Activated CD4-positive, alpha-beta T cell treated with anti-CD3 and anti-CD28 coated beads, Interleukin-2, amount 10 ng/mL, durations not matched to agents 24 days and 14 days (primary cell): ENCODE data around the gene ADSS1. TPM values are rescaled to one million over a fixed set of nuclear protein-coding genes. Genes with fewer than 3 reads are reported as not detected.

Experiments used
- DNase-seq: peaks from one replicate; pipeline ENCODE4 v3.0.0; 2022
- H3K27ac Mint-ChIP-seq: one replicate; pipeline ENCODE4 v1.8.0; 2022; ENCODE audit warnings: mild to moderate bottlenecking, mixed read lengths
- H3K27me3 Mint-ChIP-seq: one replicate; pipeline ENCODE4 v1.8.0; 2022; ENCODE audit warnings: mixed read lengths
- H3K36me3 Mint-ChIP-seq: one replicate; pipeline ENCODE4 v1.8.0; 2022; ENCODE audit warnings: low read depth, mild to moderate bottlenecking, mixed read lengths
- H3K4me1 Mint-ChIP-seq: one replicate; pipeline ENCODE4 v1.8.0; 2021; ENCODE audit warnings: mixed read lengths
- H3K4me3 Mint-ChIP-seq: one replicate; pipeline ENCODE4 v1.8.0; 2022; ENCODE audit warnings: mild to moderate bottlenecking, moderate library complexity, mixed read lengths
- H3K9me3 Mint-ChIP-seq: one replicate; pipeline ENCODE4 v1.8.0; 2021; ENCODE audit warnings: mixed read lengths
- intact Hi-C: fragments of 100-400 bp; cut with micrococcal nuclease; formaldehyde crosslinking; loops from one replicate; pipeline ENCODE4 v1.15.1; 2023
- total RNA-seq: library from RNA; stranded (reverse); gene quantifications from 2 replicates; pipeline ENCODE4 v1.2.3, GENCODE V29; 2022

ADSS1 gene
- total RNA-seq, 1 donor from 2014 or later: 0.96 TPM

DNA sequence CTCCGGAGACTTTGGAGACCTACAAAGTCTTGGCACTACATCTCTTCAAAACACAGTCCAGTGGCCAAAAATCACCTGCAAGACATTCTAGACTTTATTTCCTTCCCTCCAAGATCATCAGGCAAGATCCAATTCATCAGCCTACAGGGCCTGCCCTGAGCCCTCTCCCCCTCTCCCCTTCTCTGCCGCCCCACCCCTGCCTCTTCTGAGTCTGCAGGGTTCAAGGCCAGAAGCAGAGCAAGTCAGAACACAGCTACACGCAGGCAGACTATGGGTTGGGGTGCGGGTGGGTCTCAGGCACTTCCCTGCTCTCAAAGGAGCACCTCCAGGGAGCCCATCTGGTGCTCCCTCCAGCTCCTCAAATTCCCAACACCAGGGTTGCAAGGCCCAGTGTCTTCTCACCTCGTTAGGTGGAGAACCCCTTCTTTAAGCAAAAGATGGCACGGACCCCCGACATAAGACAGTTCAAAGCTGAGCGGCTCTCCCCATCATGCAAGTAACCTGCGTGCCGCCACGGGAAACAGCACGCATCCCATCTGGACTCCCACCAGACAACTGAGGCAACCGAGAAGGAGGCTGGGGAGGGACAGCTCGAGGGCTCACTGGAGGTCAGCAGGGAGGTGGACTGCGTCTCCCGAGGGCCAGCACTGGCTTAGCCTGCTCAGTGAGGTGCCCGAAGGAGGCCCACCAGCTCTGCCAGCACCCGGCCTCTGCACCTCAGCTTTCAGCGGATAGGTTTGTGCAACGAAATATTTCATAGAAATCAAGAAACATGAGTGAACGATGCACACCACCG, 40.2 kb upstream of the ADSS1 start:
- Mint-ChIP-seq H3K36me3 (peaks cover 3% of the 10 kb centered on the region), H3K4me1 (peaks cover 30% of the 10 kb centered on the region)
- intact Hi-C loops: no loop called here

DNA sequence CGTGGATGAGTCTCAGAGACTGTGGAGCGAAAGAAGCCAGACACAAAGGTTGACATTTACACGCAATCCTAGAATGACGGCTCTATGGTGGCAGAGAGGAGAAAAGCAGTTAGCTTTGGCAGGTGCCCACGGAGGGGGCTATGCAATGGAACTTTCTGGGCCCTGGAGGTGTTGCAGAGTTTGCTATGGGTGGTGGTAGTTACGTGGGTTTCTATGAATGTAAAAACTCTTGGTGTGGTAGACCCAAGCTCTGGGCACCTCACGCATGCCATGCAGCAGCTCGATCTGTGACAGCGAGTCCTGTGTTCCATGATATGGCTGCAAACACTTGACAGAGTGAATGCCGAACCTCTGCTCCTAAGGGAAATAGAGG, 39.6 kb upstream of the ADSS1 start:
- H3K36me3 Mint-ChIP-seq: peaks cover 3% of the 10 kb centered on the region
- no peak overlapping the region for H3K27ac Mint-ChIP-seq
- peaks cover 30% of the 10 kb centered on the region for H3K4me1 Mint-ChIP-seq
- no peak for DNase-seq
- peaks cover 2% of the 10 kb centered on the region for H3K27me3 Mint-ChIP-seq
- intact Hi-C loops: no loop called here
- no peak overlapping the region for H3K4me3 Mint-ChIP-seq
- H3K9me3 Mint-ChIP-seq: no peaks in the 10 kb centered on the region

More for the DNA sequence above, 40.2 kb upstream of the ADSS1 start:
- Mint-ChIP-seq H3K4me3 (no peak overlapping the region), H3K27ac (no peak overlapping the region), H3K27me3 (peaks cover 2% of the 10 kb centered on the region), H3K9me3 (no peaks in the 10 kb centered on the region)
- no peak for DNase-seq

DNA sequence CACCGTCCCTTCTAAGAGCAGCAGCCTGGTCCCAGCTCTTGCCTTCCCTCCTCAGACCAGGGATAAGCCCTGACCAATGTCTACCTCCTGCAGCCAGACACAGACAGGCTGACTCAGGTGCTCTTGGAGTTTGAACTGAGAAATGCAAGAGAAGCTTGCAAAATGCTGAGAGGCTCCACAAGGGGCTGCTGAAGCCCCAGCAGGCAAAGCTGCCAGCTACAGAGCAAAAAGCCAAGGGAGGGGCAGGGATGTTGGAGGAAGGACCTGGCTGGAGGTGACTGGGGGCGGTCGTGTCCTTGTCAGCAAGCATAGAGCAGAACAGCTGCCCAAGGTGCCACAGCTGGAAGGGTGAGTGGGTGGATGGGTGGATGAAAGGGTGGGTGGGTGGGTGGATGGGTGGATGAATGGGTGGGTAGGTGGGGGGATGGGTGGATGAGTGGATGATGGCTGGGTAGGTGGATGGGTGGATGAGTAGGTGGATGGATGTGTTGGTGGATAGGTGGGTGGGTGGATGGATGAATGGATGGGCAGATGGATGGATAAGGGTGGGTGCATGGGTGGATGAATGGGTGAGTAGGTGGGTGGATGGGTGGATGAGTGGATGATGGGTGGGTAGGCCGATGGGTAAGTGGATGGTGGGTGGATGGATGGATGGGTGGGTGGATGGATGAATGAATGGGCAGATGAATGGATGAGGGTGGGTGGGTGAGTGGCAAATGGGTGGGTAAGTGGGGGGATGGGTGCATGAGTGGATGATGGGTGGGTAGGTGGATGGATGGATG, 38.6 kb upstream of the ADSS1 start:
- Mint-ChIP-seq H3K27me3 (peaks cover 2% of the 10 kb centered on the region), H3K4me3 (peak overlapping the region; percentile 50), H3K36me3 (peaks cover 3% of the 10 kb centered on the region), H3K27ac (peak overlapping the region; percentile 81), H3K9me3 (no peaks in the 10 kb centered on the region), H3K4me1 (peaks cover 30% of the 10 kb centered on the region)
- intact Hi-C loops: loop anchor here (5.0 kb wide), 1 partner anchor 33 kb away; no protein-coding TSS in a partner anchor
- peak; percentile 71 for DNase-seq

DNA sequence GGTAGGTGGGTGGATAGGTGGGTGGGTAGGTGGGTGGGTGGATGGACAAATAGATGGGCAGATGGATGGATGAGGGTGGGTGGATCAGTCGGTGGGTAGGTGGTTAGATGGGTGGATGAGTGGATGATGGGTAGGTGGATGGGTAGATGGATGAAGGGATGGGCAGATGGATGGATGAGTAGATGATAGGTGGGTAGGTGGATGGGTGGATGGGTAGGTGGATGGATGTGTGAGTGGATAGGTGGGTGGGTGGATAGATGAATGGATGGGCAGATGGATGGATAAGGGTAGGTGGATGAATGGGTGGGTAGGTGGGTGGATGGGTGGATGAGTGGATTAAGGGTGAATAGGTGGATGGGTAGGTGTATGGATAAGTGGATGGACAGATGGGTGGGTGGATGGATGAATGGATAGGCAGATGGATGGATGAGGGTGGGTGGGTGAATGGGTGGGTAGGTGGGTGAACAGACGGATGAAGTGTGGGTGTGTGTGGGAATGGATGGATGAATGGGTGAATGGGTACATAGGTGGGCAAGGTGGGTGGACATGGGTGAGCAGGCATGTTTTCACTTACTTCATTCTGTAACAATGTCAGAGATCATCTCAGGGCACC, 37.9 kb upstream of the ADSS1 start:
- Mint-ChIP-seq H3K9me3 (no peaks in the 10 kb centered on the region), H3K27ac (peak overlapping the region; percentile 81), H3K36me3 (peaks cover 3% of the 10 kb centered on the region), H3K27me3 (peaks cover 2% of the 10 kb centered on the region), H3K4me1 (peaks cover 35% of the 10 kb centered on the region), H3K4me3 (peak overlapping the region; percentile 40)
- DNase-seq: no peak
- intact Hi-C loops: loop anchor here (5.0 kb wide), 1 partner anchor 34 kb away; no protein-coding TSS in a partner anchor

DNA sequence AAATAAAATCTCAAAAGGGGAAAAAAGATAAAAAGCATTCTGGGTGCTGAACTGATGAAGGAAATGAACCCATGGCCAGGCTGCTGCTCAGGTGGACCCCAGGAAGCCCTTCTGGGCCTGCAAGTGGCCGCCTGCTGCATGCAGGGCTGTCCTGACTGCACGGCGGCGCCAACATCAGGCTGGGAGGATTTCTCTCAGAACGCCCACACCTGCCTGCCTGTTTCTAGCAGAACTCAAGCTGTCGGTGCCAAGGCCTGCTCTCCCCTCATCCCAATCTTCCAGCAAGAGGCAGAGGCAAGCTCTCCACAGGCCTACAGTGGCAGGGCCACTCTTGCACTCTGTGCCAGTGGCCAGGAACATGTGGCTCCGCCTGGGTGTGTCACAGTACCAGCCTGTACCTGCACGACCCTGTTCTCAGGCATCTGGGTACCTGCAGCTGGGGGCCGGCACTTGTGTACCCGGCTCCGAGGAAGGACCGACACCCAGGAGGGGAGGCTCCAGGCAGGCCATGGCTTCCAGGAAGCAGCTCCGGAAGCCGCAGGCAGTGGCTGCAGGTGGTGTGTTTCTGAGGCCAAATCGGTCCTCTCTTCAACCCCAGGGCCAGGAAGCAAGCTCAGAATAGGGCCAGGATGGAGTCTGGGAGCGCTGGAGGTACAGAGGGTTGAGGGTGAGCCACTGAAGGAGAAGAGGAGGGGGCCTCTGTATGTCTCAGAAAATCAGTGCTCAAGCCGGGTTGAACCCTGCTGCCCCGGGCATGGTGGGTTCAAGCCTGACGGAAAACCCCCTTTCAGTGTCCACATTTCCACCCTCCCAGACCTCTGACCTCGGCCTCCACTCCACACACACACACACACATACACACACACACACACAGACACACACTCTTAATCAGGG, 37.2 kb upstream of the ADSS1 start:
- intact Hi-C loops: loop anchor here (5.0 kb wide), 1 partner anchor 35 kb away; no protein-coding TSS in a partner anchor
- Mint-ChIP-seq H3K4me3 (peak overlapping the region; percentile 63), H3K27me3 (peaks cover 2% of the 10 kb centered on the region), H3K36me3 (peaks cover 5% of the 10 kb centered on the region), H3K27ac (peak overlapping the region; percentile 85), H3K9me3 (no peaks in the 10 kb centered on the region), H3K4me1 (peaks cover 39% of the 10 kb centered on the region)
- DNase-seq: peak; percentile 82

DNA sequence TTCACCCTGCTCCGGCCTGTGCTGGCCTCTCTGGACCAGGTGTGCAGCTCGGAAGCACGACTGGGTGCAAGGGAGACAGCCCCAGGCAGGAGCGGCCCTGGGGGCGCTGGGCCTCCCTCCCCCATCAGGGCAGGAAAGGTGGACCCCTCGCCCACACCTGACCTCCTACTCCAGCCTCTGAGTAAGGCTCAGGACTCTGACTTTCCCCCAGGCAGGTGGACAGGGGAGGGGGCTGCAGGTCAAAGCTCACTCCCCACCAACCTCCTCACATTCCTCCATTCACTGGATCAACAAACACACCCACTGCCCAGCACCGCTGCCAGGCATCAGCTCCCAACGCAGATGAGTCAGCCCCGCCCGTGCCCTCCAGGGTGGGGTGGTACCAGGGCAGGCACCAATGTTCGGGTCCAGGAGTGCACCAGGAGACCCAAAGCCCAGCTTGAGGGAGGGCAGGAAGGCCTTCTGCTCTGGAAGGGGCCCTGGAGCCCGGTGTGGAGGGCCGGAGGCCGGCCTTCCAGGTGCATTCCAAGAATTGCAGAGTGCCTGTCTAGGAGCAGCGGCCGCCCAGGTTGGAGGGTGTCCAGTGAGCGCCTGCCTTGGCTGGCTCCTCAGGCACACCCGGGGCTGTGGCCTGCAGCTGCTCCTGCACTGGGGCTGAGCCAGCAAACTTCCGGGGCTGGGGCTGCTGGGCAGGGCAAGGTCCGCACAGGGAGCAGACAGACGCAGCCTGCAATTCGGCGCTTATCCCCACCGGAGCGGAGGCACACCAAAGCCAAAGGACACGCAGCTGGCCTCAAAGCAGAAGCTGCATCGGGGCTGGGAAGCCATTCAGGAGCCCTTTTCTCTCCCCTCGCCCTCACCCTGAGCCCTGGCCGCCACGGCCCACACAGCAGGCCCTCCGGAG, 36.2 kb upstream of the ADSS1 start:
- H3K27ac Mint-ChIP-seq: peak overlapping the region; percentile 85
- H3K9me3 Mint-ChIP-seq: no peaks in the 10 kb centered on the region
- intact Hi-C loops: loop anchor here (2.0 to 5.0 kb wide), 2 partner anchors 35 to 36 kb away; no protein-coding TSS in a partner anchor
- H3K36me3 Mint-ChIP-seq: peaks cover 5% of the 10 kb centered on the region
- H3K4me3 Mint-ChIP-seq: peak overlapping the region; percentile 63
- H3K27me3 Mint-ChIP-seq: peaks cover 2% of the 10 kb centered on the region
- H3K4me1 Mint-ChIP-seq: peaks cover 41% of the 10 kb centered on the region
- DNase-seq: no peak

DNA sequence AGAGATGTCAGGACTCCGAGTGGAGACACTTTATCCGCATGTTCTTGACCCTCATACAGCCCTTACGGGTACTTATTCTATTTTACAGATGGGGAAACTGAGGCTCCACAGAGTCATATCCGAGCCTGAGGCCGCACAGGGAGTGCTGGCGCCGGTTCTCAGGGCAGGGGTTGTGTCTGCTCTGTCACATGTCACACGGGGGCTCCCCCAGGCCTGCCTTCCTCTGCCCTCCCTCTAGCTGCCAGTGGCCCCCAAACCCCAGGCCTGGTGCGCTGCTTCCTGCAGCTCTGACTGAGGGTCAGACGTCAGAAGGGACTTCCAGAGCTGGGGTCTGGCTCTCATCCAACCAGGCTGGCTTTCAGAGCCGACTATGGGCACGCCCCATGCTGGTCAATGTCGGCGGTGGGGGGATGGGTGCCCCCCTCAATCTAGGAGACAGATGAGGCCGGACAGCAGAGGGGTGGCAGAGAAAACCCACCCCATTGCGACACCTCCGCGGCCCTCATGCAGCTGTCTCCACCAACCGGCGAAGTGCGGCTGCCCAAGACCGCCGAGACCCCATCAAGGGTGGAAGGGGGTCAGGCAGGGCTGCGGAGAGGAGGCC, 35.4 kb upstream of the ADSS1 start:
- Mint-ChIP-seq H3K36me3 (peaks cover 5% of the 10 kb centered on the region), H3K4me3 (peak overlapping the region; percentile 63), H3K9me3 (no peaks in the 10 kb centered on the region), H3K27me3 (peaks cover 2% of the 10 kb centered on the region), H3K4me1 (peaks cover 44% of the 10 kb centered on the region), H3K27ac (peak overlapping the region; percentile 56)
- DNase-seq: no peak
- intact Hi-C loops: loop anchor here (1.0 to 5.0 kb wide), 3 partner anchors 11 to 36 kb away; no protein-coding TSS in a partner anchor

DNA sequence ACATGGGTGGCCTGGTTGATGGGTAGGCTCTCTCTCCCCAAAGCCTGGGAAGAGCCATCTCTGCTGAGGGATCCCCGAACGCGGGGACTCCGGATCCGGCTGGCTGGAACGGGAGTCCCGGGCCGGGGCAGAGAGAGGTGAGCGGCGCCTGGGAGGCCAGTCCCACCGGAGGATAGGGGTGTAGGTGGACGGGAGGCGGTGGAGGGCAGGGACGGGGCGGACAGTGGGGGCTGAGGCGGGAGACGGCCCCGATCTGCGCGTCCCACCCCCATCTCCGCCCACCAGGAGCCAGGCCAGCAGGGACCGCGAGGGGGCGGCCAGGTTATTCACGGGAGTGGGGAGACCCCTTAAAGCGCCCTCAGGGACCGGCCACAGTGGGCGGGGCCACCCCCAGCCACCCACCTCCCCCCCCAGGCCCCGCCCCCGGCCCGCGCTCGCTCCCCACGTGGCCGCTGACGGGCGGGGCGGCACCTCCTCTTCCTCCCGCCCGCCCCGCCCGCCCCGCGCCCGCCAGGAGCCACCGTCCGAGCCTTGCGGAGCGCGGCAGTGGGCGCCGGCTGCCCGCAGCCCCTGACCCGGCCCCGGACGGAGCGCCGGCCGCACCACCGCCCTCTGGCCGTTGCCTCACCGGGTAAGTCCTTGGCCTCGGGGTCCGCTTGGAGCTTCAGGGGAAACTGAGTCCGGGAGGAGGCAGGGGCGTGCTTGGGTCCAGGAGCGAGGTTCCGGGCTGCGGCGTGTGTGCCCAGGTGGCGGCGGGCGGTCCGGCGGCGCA, 34.7 kb upstream of the ADSS1 start, which contains the start of gene INF2:
TSS of gene INF2 (plus strand) at position 510 of the 772 bp plus-strand sequence. CDS start 11,748 bp downstream, outside the sequence.
- Mint-ChIP-seq H3K4me1 (peaks cover 47% of the 10 kb centered on the region), H3K4me3 (peak within 1 kb of the TSS; percentile 84), H3K27me3 (peaks cover 2% of the 10 kb centered on the region), H3K36me3 (peaks cover 5% of the 10 kb centered on the region), H3K9me3 (no peaks in the 10 kb centered on the region), H3K27ac (peak within 1 kb of the TSS; percentile 58)
- intact Hi-C loops: loop anchor here (1.0 to 5.0 kb wide), 3 partner anchors 12 to 37 kb away; no protein-coding TSS in a partner anchor
- peak; percentile 86 for DNase-seq

DNA sequence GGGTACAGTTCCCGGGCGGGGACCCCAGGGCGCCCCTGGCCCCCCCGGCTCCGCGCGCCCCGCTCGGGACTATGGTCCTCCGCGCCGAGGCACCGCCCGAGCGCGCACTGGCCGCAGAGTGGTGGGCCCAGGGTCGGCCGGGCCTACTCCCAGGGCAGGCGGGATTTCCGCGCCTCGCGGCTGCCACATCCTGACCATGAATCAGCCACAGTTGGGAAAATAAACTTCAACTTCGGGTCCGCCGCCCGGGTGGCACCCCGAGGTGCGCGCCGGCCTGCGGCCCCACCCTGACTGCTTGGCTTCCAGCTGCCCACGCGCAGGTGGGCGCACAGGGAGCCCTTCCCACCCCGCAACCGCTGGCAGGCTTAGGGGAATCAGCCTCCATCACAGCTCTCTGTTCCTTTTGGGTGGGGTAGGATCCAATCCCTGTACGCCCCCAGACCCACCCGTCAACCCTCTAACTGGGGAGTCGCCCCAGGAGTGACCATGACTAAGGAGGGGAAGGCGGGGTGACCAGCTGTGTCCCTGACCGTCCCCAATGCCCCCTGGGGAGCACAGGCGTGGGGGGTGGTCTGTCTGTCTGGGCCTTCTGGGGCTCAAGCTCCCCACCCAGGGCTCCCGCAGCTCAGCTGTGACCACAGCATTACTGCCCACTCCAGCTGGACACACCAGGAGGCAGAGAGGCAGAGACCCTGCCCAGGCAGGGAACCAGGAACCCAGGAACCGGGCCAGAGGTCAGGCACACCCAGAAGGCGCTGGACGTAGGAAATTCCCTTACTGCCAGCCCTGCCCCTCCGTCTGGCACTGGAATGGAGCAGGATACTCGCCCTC, 33.9 kb upstream of the ADSS1 start:
- Mint-ChIP-seq H3K9me3 (no peaks in the 10 kb centered on the region), H3K36me3 (peaks cover 5% of the 10 kb centered on the region), H3K4me1 (peaks cover 48% of the 10 kb centered on the region), H3K27me3 (peaks cover 2% of the 10 kb centered on the region), H3K4me3 (peak overlapping the region; percentile 84), H3K27ac (peak overlapping the region; percentile 58)
- intact Hi-C loops: loop anchor here (1.0 to 5.0 kb wide), 3 partner anchors 13 to 38 kb away; no protein-coding TSS in a partner anchor
- peak; percentile 76 for DNase-seq

DNA sequence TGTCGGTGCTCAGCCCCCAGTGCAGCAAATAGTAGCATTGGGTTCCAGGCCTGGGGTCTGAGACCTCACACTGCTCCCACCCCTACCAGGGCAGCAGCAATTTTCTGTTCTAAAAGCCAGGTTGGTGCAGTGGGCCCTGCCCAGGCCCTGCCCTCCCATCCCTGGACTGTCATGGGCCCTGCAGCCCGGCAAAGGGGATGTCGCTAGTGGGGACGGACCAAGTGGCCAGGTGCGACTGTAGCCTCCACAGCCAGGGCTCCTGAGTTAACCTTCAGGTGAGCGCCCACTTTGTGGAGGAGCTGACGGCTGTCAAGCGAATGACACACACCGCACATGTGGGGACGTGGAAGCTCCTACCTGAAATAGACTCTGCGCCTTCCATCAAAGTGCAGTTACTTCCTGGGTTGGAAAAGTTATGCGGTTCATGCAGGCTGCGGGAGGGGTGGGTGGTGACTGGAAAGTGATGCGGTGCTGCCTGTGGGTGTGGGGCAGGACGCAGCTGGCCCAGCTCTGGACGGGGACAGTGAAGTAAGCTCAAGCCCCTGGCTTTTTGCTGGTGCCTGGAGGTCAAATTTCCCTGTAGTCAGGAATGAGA, 33.1 kb upstream of the ADSS1 start:
- intact Hi-C loops: no loop called here
- Mint-ChIP-seq H3K27me3 (no peaks in the 10 kb centered on the region), H3K27ac (peak overlapping the region; percentile 70), H3K4me3 (peak overlapping the region; percentile 84), H3K9me3 (no peaks in the 10 kb centered on the region), H3K4me1 (peaks cover 49% of the 10 kb centered on the region), H3K36me3 (peaks cover 6% of the 10 kb centered on the region)
- DNase-seq: no peak
